Fibroblast of lung (primary cell): ENCODE measurements around the gene CTSW.

Experiments
- EZH2 ChIP-seq: IDR thresholded peaks from 2 replicates; pipeline ENCODE4 v1.5.1; 2012; ENCODE audit warnings: low read length, control low read depth, mild to moderate bottlenecking; ENCODE audit errors: missing control alignments
- TF ChIP-seq, protein P1 (sequence below), 2 donors: IDR thresholded peaks in 1 of 2; conservative IDR thresholded peaks in 1 of 2; 1 replicate in 1 of 2; 2 replicates in 1 of 2; pipeline ENCODE4 v1.5.1; 2011 to 2012; ENCODE audit warnings: low read length in 2 of 2, control low read depth in 1 of 2, inconsistent platforms in 1 of 2, low read depth in 1 of 2, mild to moderate bottlenecking in 1 of 2

DNA sequence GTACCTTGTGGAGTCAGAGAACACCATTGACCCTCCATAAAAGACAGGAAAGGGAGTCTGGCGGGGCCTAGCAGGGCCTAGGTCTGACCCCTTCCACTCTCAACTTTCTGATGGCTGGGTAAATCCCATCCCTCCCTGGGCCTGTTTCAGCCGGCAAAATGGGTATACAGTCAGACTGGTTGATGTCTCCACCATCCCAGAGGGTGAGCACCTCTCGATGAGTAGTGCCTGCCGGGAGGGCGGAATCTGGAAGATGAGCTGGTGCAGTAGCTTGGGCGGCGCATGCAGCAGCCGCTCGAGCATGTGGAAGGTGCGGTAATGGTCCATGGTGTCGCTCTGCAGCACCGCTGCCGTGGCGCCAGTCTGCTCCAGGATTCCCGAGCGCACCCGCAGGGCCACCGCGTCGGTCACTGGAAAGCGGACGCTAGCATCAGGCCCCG lies 8.1 kb downstream of the CTSW start:
- TF ChIP-seq, protein P1, sequence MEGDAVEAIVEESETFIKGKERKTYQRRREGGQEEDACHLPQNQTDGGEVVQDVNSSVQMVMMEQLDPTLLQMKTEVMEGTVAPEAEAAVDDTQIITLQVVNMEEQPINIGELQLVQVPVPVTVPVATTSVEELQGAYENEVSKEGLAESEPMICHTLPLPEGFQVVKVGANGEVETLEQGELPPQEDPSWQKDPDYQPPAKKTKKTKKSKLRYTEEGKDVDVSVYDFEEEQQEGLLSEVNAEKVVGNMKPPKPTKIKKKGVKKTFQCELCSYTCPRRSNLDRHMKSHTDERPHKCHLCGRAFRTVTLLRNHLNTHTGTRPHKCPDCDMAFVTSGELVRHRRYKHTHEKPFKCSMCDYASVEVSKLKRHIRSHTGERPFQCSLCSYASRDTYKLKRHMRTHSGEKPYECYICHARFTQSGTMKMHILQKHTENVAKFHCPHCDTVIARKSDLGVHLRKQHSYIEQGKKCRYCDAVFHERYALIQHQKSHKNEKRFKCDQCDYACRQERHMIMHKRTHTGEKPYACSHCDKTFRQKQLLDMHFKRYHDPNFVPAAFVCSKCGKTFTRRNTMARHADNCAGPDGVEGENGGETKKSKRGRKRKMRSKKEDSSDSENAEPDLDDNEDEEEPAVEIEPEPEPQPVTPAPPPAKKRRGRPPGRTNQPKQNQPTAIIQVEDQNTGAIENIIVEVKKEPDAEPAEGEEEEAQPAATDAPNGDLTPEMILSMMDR (conservative IDR thresholded peaks at IDR 0.05 in 1 of 2, IDR thresholded peaks at IDR 0.05 in 1 of 2; ENCODE audit: low read depth in 1 of 2, low read length in 2 of 2) = no peak
- TF ChIP-seq EZH2 = no peak
